Tibial artery (tissue), 4 donors: Measurements from ENCODE around the gene VSNL1.
A peak's percentile ranks its signal among the peaks of the same experiment; 100 is the strongest.

Source experiments
- DNase-seq, 2 donors: peaks; one replicate each; pipeline ENCODE4 v3.0.0-alpha.2; 2019
- H3K27ac ChIP-seq, 2 donors: fragments of 200-600 bp; sonication (generic) in 1 of 2; 1 replicate in 1 of 2; 2 replicates in 1 of 2; pipeline ENCODE4 v1.5.1; 2018 to 2019; ENCODE audit warnings: mild to moderate bottlenecking in 1 of 2
- H3K27me3 ChIP-seq, 2 donors: fragments of 200-600 bp; sonication (generic) in 1 of 2; one replicate each; pipeline versions ENCODE4 v1.5.1 to v1.6.0; 2016 to 2019
- H3K36me3 ChIP-seq, 3 donors: fragments of 200-600 bp; sonication (generic) in 2 of 3; one replicate each; pipeline ENCODE4 v1.5.1; 2016 to 2019; ENCODE audit warnings: mild to moderate bottlenecking in 2 of 3
- H3K4me1 ChIP-seq, 4 donors: fragments of 200-600 bp; sonication (generic) in 2 of 4; 1 replicate in 3 of 4; 2 replicates in 1 of 4; pipeline ENCODE4 v1.5.1; 2016 to 2019
- H3K4me3 ChIP-seq, 2 donors: fragments of 200-600 bp; sonication (generic) in 1 of 2; 1 replicate in 1 of 2; 2 replicates in 1 of 2; pipeline ENCODE4 v1.5.1; 2018 to 2019; ENCODE audit warnings: mild to moderate bottlenecking in 2 of 2
- H3K9me3 ChIP-seq, 3 donors: fragments of 200-600 bp; sonication (generic) in 1 of 3; one replicate each; pipeline ENCODE4 v1.5.1; 2016 to 2019
- CTCF ChIP-seq, 2 experiments: fragments of 200-600 bp in 1 of 2; fragments of 450-650 bp in 1 of 2; IDR thresholded peaks; one replicate each; pipeline ENCODE4 v1.5.1; 2017 to 2019; ENCODE audit warnings: antibody characterized with exemption in 2 of 2, mild to moderate bottlenecking in 1 of 2, moderate library complexity in 1 of 2
- intact Hi-C: fragments of 100-400 bp; cut with DNase I; formaldehyde crosslinking; loops from one replicate; pipeline ENCODE4 v1.15.0; 2023; ENCODE audit warnings: low total_unique reads

The VSNL1 gene

GRCh38 chr2:17540093-17540812 is at the start of gene VSNL1:
Gene VSNL1 (plus strand): TSS chr2:17540696. CDS start chr2:17592075, 51,379 bp downstream.
- intact Hi-C loops = no loop called here
- H3K27ac ChIP-seq = peak within 1 kb of the TSS; percentile 61 to 77
- no peak for TF ChIP-seq CTCF (IDR thresholded peaks at IDR 0.05)

GRCh38 chr2:17495590-17495989 is 44.9 kb upstream of the VSNL1 start:
- H3K9me3 ChIP-seq = no peaks in the 10 kb centered on the region
- H3K27ac ChIP-seq = no peak overlapping the region
- no peaks in the 10 kb centered on the region for H3K36me3 ChIP-seq
- no peak overlapping the region for H3K4me3 ChIP-seq
- no peak for DNase-seq
- H3K27me3 ChIP-seq = no peaks in the 10 kb centered on the region
- intact Hi-C loops = no loop called here
- TF ChIP-seq CTCF (IDR thresholded peaks at IDR 0.05) = no peak
- no peaks in the 10 kb centered on the region for H3K4me1 ChIP-seq

More at GRCh38 chr2:17540093-17540812, at the start of gene VSNL1:
- Histone ChIP-seq H3K27me3 (peaks cover 0 to 11% of the 10 kb centered on the region in 2 donors), H3K4me3 (peak within 1 kb of the TSS; percentile 52 to 62), H3K9me3 (no peaks in the 10 kb centered on the region), H3K36me3 (no peaks in the 10 kb centered on the region), H3K4me1 (peaks cover 0 to 34% (median 14%) of the 10 kb centered on the region in 4 donors)
- DNase-seq = peak; percentile 48 to 82

- intact Hi-C loops = no loop called here
- H3K9me3 ChIP-seq = no peaks in the 10 kb centered on the region
Measured at GRCh38 chr2:17497718-17498117, 42.8 kb upstream of the VSNL1 start.

DNA sequence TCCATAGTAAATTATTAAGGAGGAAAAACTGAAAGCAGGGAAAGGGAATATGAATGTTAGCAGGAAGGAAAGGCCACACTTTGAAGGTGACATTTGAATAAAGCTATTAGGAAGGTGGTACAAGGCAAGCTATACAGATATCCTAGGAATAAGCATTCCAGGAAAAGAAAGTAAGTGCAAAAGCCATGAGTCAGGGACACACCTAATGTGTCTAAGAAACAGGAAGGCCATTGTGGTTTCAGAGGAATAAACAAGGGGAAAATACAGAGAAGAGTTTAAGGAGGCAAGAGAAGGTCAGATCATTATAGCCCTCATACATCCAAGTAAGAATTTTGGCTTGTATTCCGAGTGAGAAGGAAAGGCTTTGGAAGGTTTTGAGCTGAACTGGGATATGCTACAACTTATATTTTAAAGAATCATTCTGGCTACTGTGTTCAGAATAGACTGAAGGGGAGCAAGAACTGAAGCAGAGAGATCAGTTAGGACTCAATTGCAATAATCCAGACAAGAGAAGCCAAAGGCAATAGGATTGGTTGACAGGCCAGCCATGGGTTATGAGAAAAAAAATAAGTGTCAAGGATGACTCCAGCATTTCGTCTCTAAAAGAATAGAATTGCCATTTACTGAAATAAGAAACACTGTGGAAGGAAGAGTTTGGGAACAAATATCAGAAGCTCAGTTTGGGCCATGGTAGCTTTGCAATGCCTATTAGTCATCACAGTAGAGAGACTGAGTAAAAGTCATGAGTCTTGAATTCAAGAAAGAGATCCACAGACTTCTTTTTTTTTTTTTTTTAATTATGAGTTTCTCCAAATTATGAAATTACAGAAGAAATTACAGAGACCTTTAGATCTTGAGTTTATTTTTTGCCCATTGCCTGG is 33.5 kb upstream of the VSNL1 start:
- no peak for DNase-seq

More at GRCh38 chr2:17497718-17498117, 42.8 kb upstream of the VSNL1 start:
- Histone ChIP-seq H3K27me3 (no peaks in the 10 kb centered on the region), H3K27ac (no peak overlapping the region), H3K4me1 (no peaks in the 10 kb centered on the region), H3K36me3 (no peaks in the 10 kb centered on the region), H3K4me3 (no peak overlapping the region)
- DNase-seq = no peak
- no peak for TF ChIP-seq CTCF (IDR thresholded peaks at IDR 0.05)

GRCh38 chr2:17515652-17516051 is 24.8 kb upstream of the VSNL1 start:
- Histone ChIP-seq H3K4me3 (no peak overlapping the region), H3K27me3 (no peaks in the 10 kb centered on the region), H3K9me3 (no peaks in the 10 kb centered on the region), H3K27ac (no peak overlapping the region), H3K36me3 (no peaks in the 10 kb centered on the region), H3K4me1 (peaks cover 0 to 8% (median 3%) of the 10 kb centered on the region in 4 donors)
- no peak for TF ChIP-seq CTCF (IDR thresholded peaks at IDR 0.05)
- intact Hi-C loops = no loop called here
- no peak for DNase-seq

More for the DNA sequence above, 33.5 kb upstream of the VSNL1 start:
- Histone ChIP-seq H3K9me3 (no peaks in the 10 kb centered on the region), H3K27ac (no peak overlapping the region), H3K36me3 (no peaks in the 10 kb centered on the region), H3K4me3 (no peak overlapping the region), H3K4me1 (no peaks in the 10 kb centered on the region), H3K27me3 (peaks cover 0 to 3% of the 10 kb centered on the region in 2 donors)
- intact Hi-C loops = no loop called here
- TF ChIP-seq CTCF (IDR thresholded peaks at IDR 0.05) = no peak
